ENCODE data around the gene REG4.
A peak's percentile ranks its signal among the peaks of the same experiment; 100 is the strongest.

GRCh38 chr1:119808972-119809550 is 2.2 kb downstream of the REG4 start:
- TF ChIP-seq, protein P1, sequence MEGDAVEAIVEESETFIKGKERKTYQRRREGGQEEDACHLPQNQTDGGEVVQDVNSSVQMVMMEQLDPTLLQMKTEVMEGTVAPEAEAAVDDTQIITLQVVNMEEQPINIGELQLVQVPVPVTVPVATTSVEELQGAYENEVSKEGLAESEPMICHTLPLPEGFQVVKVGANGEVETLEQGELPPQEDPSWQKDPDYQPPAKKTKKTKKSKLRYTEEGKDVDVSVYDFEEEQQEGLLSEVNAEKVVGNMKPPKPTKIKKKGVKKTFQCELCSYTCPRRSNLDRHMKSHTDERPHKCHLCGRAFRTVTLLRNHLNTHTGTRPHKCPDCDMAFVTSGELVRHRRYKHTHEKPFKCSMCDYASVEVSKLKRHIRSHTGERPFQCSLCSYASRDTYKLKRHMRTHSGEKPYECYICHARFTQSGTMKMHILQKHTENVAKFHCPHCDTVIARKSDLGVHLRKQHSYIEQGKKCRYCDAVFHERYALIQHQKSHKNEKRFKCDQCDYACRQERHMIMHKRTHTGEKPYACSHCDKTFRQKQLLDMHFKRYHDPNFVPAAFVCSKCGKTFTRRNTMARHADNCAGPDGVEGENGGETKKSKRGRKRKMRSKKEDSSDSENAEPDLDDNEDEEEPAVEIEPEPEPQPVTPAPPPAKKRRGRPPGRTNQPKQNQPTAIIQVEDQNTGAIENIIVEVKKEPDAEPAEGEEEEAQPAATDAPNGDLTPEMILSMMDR (IDR thresholded peaks at IDR 0.05), result peak; percentile 97
- peak; percentile 76 for TF ChIP-seq SMC3 (IDR thresholded peaks at IDR 0.05; ENCODE audit: low read depth, low read length)
- no peak for TF ChIP-seq POLR2AphosphoS5 (IDR thresholded peaks at IDR 0.05; ENCODE audit: low read depth, low read length)
- no peak for TF ChIP-seq SIN3A (IDR thresholded peaks at IDR 0.05; ENCODE audit: borderline replicate concordance, low read depth, low read length)
- no peak for TF ChIP-seq ELF1 (IDR thresholded peaks at IDR 0.05)
- TF ChIP-seq TAF1 (IDR thresholded peaks at IDR 0.05; ENCODE audit: borderline replicate concordance, low read depth, low read length), result no peak
- no peak for TF ChIP-seq NRF1 (IDR thresholded peaks at IDR 0.05; ENCODE audit: low read depth, low read length)
- TF ChIP-seq NFIC (IDR thresholded peaks at IDR 0.05; ENCODE audit: borderline replicate concordance), result no peak
- TF ChIP-seq, protein P2, sequence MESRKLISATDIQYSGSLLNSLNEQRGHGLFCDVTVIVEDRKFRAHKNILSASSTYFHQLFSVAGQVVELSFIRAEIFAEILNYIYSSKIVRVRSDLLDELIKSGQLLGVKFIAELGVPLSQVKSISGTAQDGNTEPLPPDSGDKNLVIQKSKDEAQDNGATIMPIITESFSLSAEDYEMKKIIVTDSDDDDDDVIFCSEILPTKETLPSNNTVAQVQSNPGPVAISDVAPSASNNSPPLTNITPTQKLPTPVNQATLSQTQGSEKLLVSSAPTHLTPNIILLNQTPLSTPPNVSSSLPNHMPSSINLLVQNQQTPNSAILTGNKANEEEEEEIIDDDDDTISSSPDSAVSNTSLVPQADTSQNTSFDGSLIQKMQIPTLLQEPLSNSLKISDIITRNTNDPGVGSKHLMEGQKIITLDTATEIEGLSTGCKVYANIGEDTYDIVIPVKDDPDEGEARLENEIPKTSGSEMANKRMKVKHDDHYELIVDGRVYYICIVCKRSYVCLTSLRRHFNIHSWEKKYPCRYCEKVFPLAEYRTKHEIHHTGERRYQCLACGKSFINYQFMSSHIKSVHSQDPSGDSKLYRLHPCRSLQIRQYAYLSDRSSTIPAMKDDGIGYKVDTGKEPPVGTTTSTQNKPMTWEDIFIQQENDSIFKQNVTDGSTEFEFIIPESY (IDR thresholded peaks at IDR 0.05; ENCODE audit: borderline replicate concordance, low read depth), result no peak
- TF ChIP-seq EP300 (IDR thresholded peaks at IDR 0.05; ENCODE audit: borderline replicate concordance in 1 of 2, low read depth in 1 of 2, low read length in 1 of 2), result no peak
- no peak for TF ChIP-seq PBX3 (IDR thresholded peaks at IDR 0.05)
- no peak for TF ChIP-seq EZH2phosphoT487 (IDR thresholded peaks at IDR 0.05; ENCODE audit: borderline replicate concordance, low read depth)
- TF ChIP-seq TCF12 (IDR thresholded peaks at IDR 0.05), result no peak

Measured in SK-N-SH (cell line).